Lower leg skin (tissue), 3 donors: Measurements from ENCODE around the gene CAMK2A.

Source experiments
- CTCF ChIP-seq, 3 donors: fragments of 450-650 bp; IDR thresholded peaks; one replicate each; pipeline ENCODE4 v1.5.1; 2016; ENCODE audit warnings: antibody characterized with exemption in 3 of 3, mild to moderate bottlenecking in 3 of 3, moderate library complexity in 2 of 3
- POLR2A ChIP-seq, 2 donors: fragments of 450-650 bp; IDR thresholded peaks; one replicate each; pipeline ENCODE4 v1.6.1; 2016 to 2017; ENCODE audit warnings: antibody characterized with exemption in 2 of 2, mild to moderate bottlenecking in 1 of 2, moderate library complexity in 1 of 2

- TF ChIP-seq CTCF (IDR thresholded peaks at IDR 0.05): no peak
- TF ChIP-seq POLR2A (IDR thresholded peaks at IDR 0.05): no peak
Measured at GRCh38 chr5:150263375-150263775, 26.2 kb downstream of the CAMK2A start.
